ENCODE data around the gene PTPN7.

DNA sequence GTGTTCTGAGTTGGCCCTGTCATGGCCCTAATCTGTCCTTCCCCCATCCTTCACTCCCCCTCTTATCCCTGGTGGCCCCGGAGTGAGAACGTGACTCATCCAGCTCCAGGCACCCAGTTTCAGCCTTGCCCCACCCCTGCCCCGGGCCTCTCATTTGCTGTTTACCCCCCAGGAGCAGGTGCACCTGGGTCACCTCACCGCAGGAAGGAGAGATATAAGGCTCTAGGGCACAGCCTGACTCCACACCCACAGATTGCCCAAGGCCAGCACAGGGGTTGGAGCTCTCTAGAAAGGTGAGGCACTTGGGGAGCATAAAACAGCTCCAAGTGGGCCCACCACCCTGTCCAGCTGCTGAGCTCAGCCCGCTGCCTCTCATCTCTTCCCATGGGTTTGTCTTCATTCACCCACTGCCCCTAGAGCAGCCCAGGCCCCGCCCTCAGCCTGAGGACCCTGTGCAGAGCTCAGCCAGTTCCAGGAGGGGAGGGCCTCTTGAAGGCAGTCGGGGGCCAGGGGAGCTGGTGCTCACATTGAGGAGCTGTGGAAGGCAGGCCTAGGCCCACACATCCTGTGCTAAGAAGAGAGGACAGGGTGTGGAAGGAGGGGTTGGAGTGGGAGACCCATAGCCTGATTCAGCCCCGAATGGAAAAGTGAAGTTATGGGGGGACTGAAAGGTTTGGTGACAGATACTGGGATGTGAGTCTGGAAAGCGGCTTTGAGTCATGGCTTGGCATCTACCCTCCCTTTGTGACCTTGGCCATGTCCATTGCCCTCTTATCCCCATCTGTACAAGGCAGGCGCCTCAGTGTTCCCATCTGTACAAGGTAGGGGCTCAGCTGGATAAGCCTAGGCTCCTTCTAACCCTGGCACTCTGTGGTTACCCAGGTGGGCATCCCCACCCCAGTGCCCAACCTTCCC is 53.8 kb downstream of the PTPN7 start:
- TF ChIP-seq, protein P1, sequence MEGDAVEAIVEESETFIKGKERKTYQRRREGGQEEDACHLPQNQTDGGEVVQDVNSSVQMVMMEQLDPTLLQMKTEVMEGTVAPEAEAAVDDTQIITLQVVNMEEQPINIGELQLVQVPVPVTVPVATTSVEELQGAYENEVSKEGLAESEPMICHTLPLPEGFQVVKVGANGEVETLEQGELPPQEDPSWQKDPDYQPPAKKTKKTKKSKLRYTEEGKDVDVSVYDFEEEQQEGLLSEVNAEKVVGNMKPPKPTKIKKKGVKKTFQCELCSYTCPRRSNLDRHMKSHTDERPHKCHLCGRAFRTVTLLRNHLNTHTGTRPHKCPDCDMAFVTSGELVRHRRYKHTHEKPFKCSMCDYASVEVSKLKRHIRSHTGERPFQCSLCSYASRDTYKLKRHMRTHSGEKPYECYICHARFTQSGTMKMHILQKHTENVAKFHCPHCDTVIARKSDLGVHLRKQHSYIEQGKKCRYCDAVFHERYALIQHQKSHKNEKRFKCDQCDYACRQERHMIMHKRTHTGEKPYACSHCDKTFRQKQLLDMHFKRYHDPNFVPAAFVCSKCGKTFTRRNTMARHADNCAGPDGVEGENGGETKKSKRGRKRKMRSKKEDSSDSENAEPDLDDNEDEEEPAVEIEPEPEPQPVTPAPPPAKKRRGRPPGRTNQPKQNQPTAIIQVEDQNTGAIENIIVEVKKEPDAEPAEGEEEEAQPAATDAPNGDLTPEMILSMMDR (IDR thresholded peaks at IDR 0.05) = no peak
- no peak for TF ChIP-seq POLR2A (IDR thresholded peaks at IDR 0.05)
